SK-N-SH (cell line): ENCODE results near the gene HOXA6. TPM values are rescaled to one million over a fixed set of nuclear protein-coding genes. Genes with fewer than 3 reads are reported as not detected.
A peak's percentile ranks its signal among the peaks of the same experiment; 100 is the strongest.

Experiments
- CTCF ChIA-PET: fragments of 300-600, 350-600 bp; formaldehyde crosslinking; extraction: SDS; loops from one replicate; lab custom pipeline; 2021; lab: Yijun Ruan, JAX
- POLR2A ChIA-PET: fragments of 350-600 bp; sonication (Branson Sonifier 250); formaldehyde crosslinking; extraction: SDS; loops from one replicate; lab custom pipeline; 2020; ENCODE audit warnings: antibody characterized with exemption, inconsistent platforms; lab: Yijun Ruan, JAX
- DNase-seq: peaks from one replicate; pipeline ENCODE4 v3.0.0; 2012
- H2AFZ ChIP-seq: fragments of 200-600 bp; sonication (generic); 2 replicates; pipeline ENCODE4 v1.8.1; 2016; ENCODE audit warnings: antibody characterized with exemption, mild to moderate bottlenecking, low read depth
- H3F3A ChIP-seq: fragments of 200-600 bp; sonication (generic); replicated peaks from 2 replicates; pipeline ENCODE3; 2016; ENCODE audit warnings: antibody characterized with exemption, mild to moderate bottlenecking; ENCODE audit not compliant: insufficient read depth
- H3K27ac ChIP-seq, 2 experiments: fragments of 200-500 bp in 1 of 2; fragments of 200-600 bp in 1 of 2; sonication (Bioruptor generic) in 1 of 2; sonication (generic), shearing (Covaris generic) in 1 of 2; 2 replicates each; pipeline versions ENCODE4 v1.5.1 to v1.6.1; 2014 to 2016; ENCODE audit warnings: low read depth in 2 of 2, inconsistent platforms in 1 of 2, low read length in 1 of 2, mild to moderate bottlenecking in 1 of 2, mixed read lengths in 1 of 2
- H3K27me3 ChIP-seq: fragments of 200-600 bp; sonication (generic), shearing (Covaris generic); 2 replicates; pipeline ENCODE4 v1.6.1; 2016; ENCODE audit warnings: mixed run types; ENCODE audit not compliant: insufficient read depth
- H3K36me3 ChIP-seq, 2 experiments: fragments of 200-500 bp in 1 of 2; fragments of 200-600 bp in 1 of 2; sonication (Bioruptor generic) in 1 of 2; sonication (generic) in 1 of 2; replicated peaks in 1 of 2; 2 replicates each; pipeline versions ENCODE3 to v1.5.1; 2014 to 2016; ENCODE audit warnings: low read length in 1 of 2, mild to moderate bottlenecking in 1 of 2; ENCODE audit not compliant: insufficient read depth in 2 of 2, control insufficient read depth in 1 of 2
- H3K4me1 ChIP-seq, 2 experiments: fragments of 200-500 bp in 1 of 2; fragments of 200-600 bp in 1 of 2; sonication (Bioruptor generic) in 1 of 2; sonication (generic), shearing (Covaris generic) in 1 of 2; 2 replicates each; pipeline versions ENCODE4 v1.5.1 to v1.6.1; 2014 to 2016; ENCODE audit warnings: low read depth in 1 of 2, low read length in 1 of 2, mixed run types in 1 of 2; ENCODE audit not compliant: insufficient read depth in 2 of 2, control insufficient read depth in 1 of 2
- H3K4me2 ChIP-seq: fragments of 200-600 bp; sonication (generic), shearing (Covaris generic); 2 replicates; pipeline ENCODE4 v1.6.1; 2017; ENCODE audit warnings: mixed run types
- H3K4me3 ChIP-seq, 2 experiments: fragments of 200-500 bp in 1 of 2; fragments of 200-600 bp in 1 of 2; sonication (Bioruptor generic) in 1 of 2; sonication (generic), shearing (Covaris generic) in 1 of 2; 2 replicates each; pipeline versions ENCODE4 v1.5.1 to v1.8.1; 2014 to 2016; ENCODE audit warnings: low read depth in 2 of 2, inconsistent platforms in 1 of 2, low read length in 1 of 2, mild to moderate bottlenecking in 1 of 2, mixed read lengths in 1 of 2, moderate library complexity in 1 of 2
- H3K79me2 ChIP-seq: fragments of 200-600 bp; sonication (generic); 2 replicates; pipeline ENCODE4 v1.8.1; 2017; ENCODE audit warnings: mild to moderate bottlenecking; ENCODE audit not compliant: insufficient read depth
- H3K9ac ChIP-seq: fragments of 200-600 bp; sonication (generic); 2 replicates; pipeline ENCODE4 v1.6.1; 2017; ENCODE audit warnings: mixed run types
- H3K9me2 ChIP-seq: fragments of 200-600 bp; sonication (generic); 2 replicates; pipeline ENCODE4 v1.6.1; 2017; ENCODE audit warnings: mixed run types
- H3K9me3 ChIP-seq: fragments of 200-600 bp; sonication (generic); 2 replicates; pipeline ENCODE4 v1.6.1; 2017; ENCODE audit warnings: mixed run types, mild to moderate bottlenecking, moderate library complexity
- H4K20me1 ChIP-seq: fragments of 200-600 bp; sonication (generic); 2 replicates; pipeline ENCODE4 v1.6.1; 2017; ENCODE audit warnings: mild to moderate bottlenecking, mixed run types; ENCODE audit not compliant: insufficient read depth
- CHD2 ChIP-seq: fragments of 150-350 bp; IDR thresholded peaks from 2 replicates; pipeline ENCODE4 v1.6.1; 2018; ENCODE audit warnings: low read length; ENCODE audit not compliant: partially characterized antibody
- ELF1 ChIP-seq: IDR thresholded peaks from 2 replicates; pipeline ENCODE4 v1.4.0; 2012
- EP300 ChIP-seq, 2 experiments: IDR thresholded peaks; 2 replicates each; pipeline versions ENCODE4 v1.4.0 to v1.6.1; 2012; ENCODE audit warnings: borderline replicate concordance in 1 of 2, low read depth in 1 of 2, low read length in 1 of 2
- EZH2phosphoT487 ChIP-seq: fragments of 200-600 bp; sonication (generic); IDR thresholded peaks from 2 replicates; pipeline ENCODE4 v1.6.1; 2017; ENCODE audit warnings: low read depth, mixed run types, mild to moderate bottlenecking, antibody characterized with exemption, moderate library complexity, borderline replicate concordance
- FOXM1 ChIP-seq: IDR thresholded peaks from 2 replicates; pipeline ENCODE4 v1.4.0; 2012; ENCODE audit warnings: low read depth, mild to moderate bottlenecking
- MAX ChIP-seq: IDR thresholded peaks from 2 replicates; pipeline ENCODE4 v1.4.0; 2012; ENCODE audit warnings: low read depth
- MXI1 ChIP-seq: IDR thresholded peaks from 2 replicates; pipeline ENCODE4 v1.6.1; 2012; ENCODE audit warnings: mild to moderate bottlenecking, low read depth, low read length, improper control_type of control experiment
- POLR2AphosphoS5 ChIP-seq: IDR thresholded peaks from 2 replicates; pipeline ENCODE4 v1.6.1; 2012; ENCODE audit warnings: low read depth, low read length
- RAD21 ChIP-seq: IDR thresholded peaks from 2 replicates; pipeline ENCODE4 v1.6.1; 2012; ENCODE audit warnings: mild to moderate bottlenecking, low read length
- RCOR1 ChIP-seq: fragments of 150-350 bp; IDR thresholded peaks from 2 replicates; pipeline ENCODE4 v1.6.1; 2017; ENCODE audit warnings: antibody characterized with exemption, low read length
- SIN3A ChIP-seq: IDR thresholded peaks from 2 replicates; pipeline ENCODE4 v1.6.1; 2012; ENCODE audit warnings: low read depth, mild to moderate bottlenecking, low read length, moderate library complexity, borderline replicate concordance
- SMC3 ChIP-seq: IDR thresholded peaks from 2 replicates; pipeline ENCODE4 v1.6.1; 2012; ENCODE audit warnings: low read depth, low read length, improper control_type of control experiment
- TAF1 ChIP-seq: IDR thresholded peaks from 2 replicates; pipeline ENCODE4 v1.6.1; 2012; ENCODE audit warnings: low read depth, mild to moderate bottlenecking, low read length, moderate library complexity, borderline replicate concordance
- YY1 ChIP-seq: IDR thresholded peaks from 2 replicates; pipeline ENCODE4 v1.4.0; 2012; ENCODE audit warnings: low read depth, mild to moderate bottlenecking
- WGBS: methylation state at CpG from one replicate; pipeline ENCODE4 v1.1.6; 2017; ENCODE audit warnings: low lambda C conversion rate; 5-methylcytosine and 5-hydroxymethylcytosine counted together
- polyA plus RNA-seq, 3 experiments: library from polyadenylated mRNA; depleted of rRNA; stranded (reverse); fragments of >200 nt; gene quantifications; 2 replicates each; pipeline ENCODE4 v1.2.3, GENCODE V29; 2012
- TF ChIP-seq, protein P1 (sequence below): IDR thresholded peaks from 2 replicates; pipeline ENCODE4; 2012
- TF ChIP-seq, protein P2 (sequence below): fragments of 200-600 bp; sonication (generic); IDR thresholded peaks from 2 replicates; pipeline ENCODE4 v1.6.1; 2017; ENCODE audit warnings: antibody characterized with exemption, mild to moderate bottlenecking, moderate library complexity

Gene HOXA6
- polyA plus RNA-seq, 1 of the 3 experiments (the other 2 are of a cell fraction), result not detected

GRCh38 chr7:27151341-27151930, 3.9 kb upstream of the HOXA6 start:
- 27% methylated on average over 24 of the region's 27 CpGs for WGBS

GRCh38 chr7:27150568-27151340, 3.2 kb upstream of the HOXA6 start:
- Histone ChIP-seq H3K4me3 (peak overlapping the region; percentile 32 to 63), H3K27ac (no peak overlapping the region), H3F3A (no peaks in the 10 kb centered on the region), H3K9me2 (no peaks in the 10 kb centered on the region), H3K9ac (no peak overlapping the region), H3K27me3 (peaks cover 100% of the 10 kb centered on the region), H3K4me2 (peak overlapping the region; percentile 76), H3K9me3 (no peaks in the 10 kb centered on the region), H3K36me3 (no peaks in the 10 kb centered on the region), H2AFZ (peak overlapping the region; percentile 73; the same call in 1 of the 2 replicates), H3K79me2 (no peaks in the 10 kb centered on the region), H4K20me1 (peaks cover 6% of the 10 kb centered on the region; the same call in 1 of the 2 replicates), H3K4me1 (peaks cover 0 to 9% of the 10 kb centered on the region in 2 experiments; a peak in 1 of 4 replicates)
- CTCF ChIA-PET, result interaction anchor here (0.6 to 10.9 kb wide), 54 partner anchors 8 to 1258 kb away, joined by 3 to 270 read pairs (median 4); partner anchors contain the start of genes HOXA10, HOXA13, HOXA4 and HOXA7
- POLR2A ChIA-PET, result no interaction called here
- DNase-seq, result peak; percentile 96
- 3% methylated on average over 51 of the region's 58 CpGs for WGBS
- TF ChIP-seq POLR2AphosphoS5, result no peak
- 0 out of 2 replicates have a peak, but pooled peaks have one; percentile 43 for TF ChIP-seq RCOR1
- TF ChIP-seq, protein P1, sequence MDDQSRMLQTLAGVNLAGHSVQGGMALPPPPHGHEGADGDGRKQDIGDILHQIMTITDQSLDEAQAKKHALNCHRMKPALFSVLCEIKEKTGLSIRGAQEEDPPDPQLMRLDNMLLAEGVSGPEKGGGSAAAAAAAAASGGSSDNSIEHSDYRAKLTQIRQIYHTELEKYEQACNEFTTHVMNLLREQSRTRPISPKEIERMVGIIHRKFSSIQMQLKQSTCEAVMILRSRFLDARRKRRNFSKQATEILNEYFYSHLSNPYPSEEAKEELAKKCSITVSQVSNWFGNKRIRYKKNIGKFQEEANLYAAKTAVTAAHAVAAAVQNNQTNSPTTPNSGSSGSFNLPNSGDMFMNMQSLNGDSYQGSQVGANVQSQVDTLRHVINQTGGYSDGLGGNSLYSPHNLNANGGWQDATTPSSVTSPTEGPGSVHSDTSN, result peak; percentile 95
- TF ChIP-seq TAF1, result no peak
- TF ChIP-seq EZH2phosphoT487, result peak; percentile 87; the same call in 1 of the 2 replicates
- TF ChIP-seq RAD21, result peak; percentile 51
- TF ChIP-seq MAX, result peak; percentile 32; the same call in 1 of the 2 replicates
- peak; percentile 19 for TF ChIP-seq CHD2
- peak; percentile 68 for TF ChIP-seq SMC3
- no peak for TF ChIP-seq ELF1
- TF ChIP-seq YY1, result 0 out of 2 replicates have a peak, but pooled peaks have one; percentile 36
- TF ChIP-seq EP300 (IDR thresholded peaks at IDR 0.05; ENCODE audit: borderline replicate concordance in 1 of 2, low read depth in 1 of 2, low read length in 1 of 2), result peak in 1 of 2 experiments; percentile 40; a peak in 1 of 4 replicates
- TF ChIP-seq MXI1, result no peak

More at GRCh38 chr7:27151341-27151930, 3.9 kb upstream of the HOXA6 start:
- H3K4me1 ChIP-seq, result peaks cover 0 to 9% of the 10 kb centered on the region in 2 experiments; a peak in 1 of 4 replicates
- peaks cover 6% of the 10 kb centered on the region; the same call in 1 of the 2 replicates for H4K20me1 ChIP-seq
- H3K9me3 ChIP-seq, result no peaks in the 10 kb centered on the region
- TF ChIP-seq, protein P2, sequence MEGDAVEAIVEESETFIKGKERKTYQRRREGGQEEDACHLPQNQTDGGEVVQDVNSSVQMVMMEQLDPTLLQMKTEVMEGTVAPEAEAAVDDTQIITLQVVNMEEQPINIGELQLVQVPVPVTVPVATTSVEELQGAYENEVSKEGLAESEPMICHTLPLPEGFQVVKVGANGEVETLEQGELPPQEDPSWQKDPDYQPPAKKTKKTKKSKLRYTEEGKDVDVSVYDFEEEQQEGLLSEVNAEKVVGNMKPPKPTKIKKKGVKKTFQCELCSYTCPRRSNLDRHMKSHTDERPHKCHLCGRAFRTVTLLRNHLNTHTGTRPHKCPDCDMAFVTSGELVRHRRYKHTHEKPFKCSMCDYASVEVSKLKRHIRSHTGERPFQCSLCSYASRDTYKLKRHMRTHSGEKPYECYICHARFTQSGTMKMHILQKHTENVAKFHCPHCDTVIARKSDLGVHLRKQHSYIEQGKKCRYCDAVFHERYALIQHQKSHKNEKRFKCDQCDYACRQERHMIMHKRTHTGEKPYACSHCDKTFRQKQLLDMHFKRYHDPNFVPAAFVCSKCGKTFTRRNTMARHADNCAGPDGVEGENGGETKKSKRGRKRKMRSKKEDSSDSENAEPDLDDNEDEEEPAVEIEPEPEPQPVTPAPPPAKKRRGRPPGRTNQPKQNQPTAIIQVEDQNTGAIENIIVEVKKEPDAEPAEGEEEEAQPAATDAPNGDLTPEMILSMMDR, result no peak
- TF ChIP-seq FOXM1, result no peak
- TF ChIP-seq RCOR1, result no peak
- TF ChIP-seq SMC3, result no peak
- TF ChIP-seq, protein P1, result no peak
- no peak for TF ChIP-seq SIN3A
- peak overlapping the region; percentile 76 for H3K4me2 ChIP-seq
- H2AFZ ChIP-seq, result peak overlapping the region; percentile 73; the same call in 1 of the 2 replicates
- H3K4me3 ChIP-seq, result peak overlapping the region; percentile 32 to 63; a peak in 3 of 4 replicates
- no peaks in the 10 kb centered on the region for H3K36me3 ChIP-seq
- no peak for DNase-seq
- H3K9ac ChIP-seq, result no peak overlapping the region
- no peaks in the 10 kb centered on the region for H3K79me2 ChIP-seq
- H3F3A ChIP-seq, result no peaks in the 10 kb centered on the region
- ChIA-PET CTCF (interaction anchor here (0.6 to 10.9 kb wide), 37 partner anchors 8 to 1259 kb away, joined by 3 to 270 read pairs (median 5); partner anchors contain the start of genes HOXA10, HOXA13, HOXA4 and HOXA7), POLR2A (no interaction called here)
- no peak overlapping the region for H3K27ac ChIP-seq
- H3K9me2 ChIP-seq, result no peaks in the 10 kb centered on the region
- H3K27me3 ChIP-seq, result peaks cover 100% of the 10 kb centered on the region
